Hepatocyte (in vitro differentiated cells): ENCODE measurements around the gene CAB39. TPM values are rescaled to one million over a fixed set of nuclear protein-coding genes. Genes with fewer than 3 reads are reported as not detected.

Experiments
- DNase-seq: peaks from one replicate; pipeline ENCODE4 v3.0.0-alpha.2; 2016; ENCODE audit warnings: low spot score
- H2AFZ ChIP-seq: fragments of 200-600 bp; sonication (generic); 2 replicates; pipeline ENCODE4 v1.6.0; 2016; ENCODE audit warnings: antibody characterized with exemption, mild to moderate bottlenecking
- H3K27ac ChIP-seq: fragments of 200-600 bp; sonication (generic); 2 replicates; pipeline ENCODE4 v1.5.1; 2016; ENCODE audit warnings: mild to moderate bottlenecking
- H3K27me3 ChIP-seq: fragments of 200-600 bp; sonication (generic); 2 replicates; pipeline ENCODE4 v1.6.1; 2016
- H3K36me3 ChIP-seq: fragments of 200-600 bp; sonication (generic); replicated peaks from 2 replicates; pipeline ENCODE4 v1.5.1; 2016; ENCODE audit warnings: low read depth; ENCODE audit not compliant: insufficient read depth
- H3K4me1 ChIP-seq: fragments of 200-600 bp; sonication (generic); 2 replicates; pipeline ENCODE4 v1.5.1; 2016; ENCODE audit warnings: mild to moderate bottlenecking, moderate library complexity; ENCODE audit not compliant: insufficient read depth
- H3K4me2 ChIP-seq: fragments of 200-600 bp; sonication (generic); 2 replicates; pipeline ENCODE4 v1.6.0; 2016
- H3K4me3 ChIP-seq: fragments of 200-600 bp; sonication (generic); 2 replicates; pipeline ENCODE4 v1.5.1; 2016; ENCODE audit warnings: mild to moderate bottlenecking
- H3K79me2 ChIP-seq: fragments of 200-600 bp; sonication (generic); 2 replicates; pipeline ENCODE4 v1.6.0; 2017; ENCODE audit warnings: mild to moderate bottlenecking
- H3K9me2 ChIP-seq: fragments of 200-600 bp; sonication (generic); replicated peaks from 2 replicates; pipeline ENCODE4 v1.6.0; 2017; ENCODE audit warnings: mild to moderate bottlenecking; ENCODE audit not compliant: insufficient read depth
- H3K9me3 ChIP-seq: fragments of 200-600 bp; sonication (generic); 2 replicates; pipeline ENCODE4 v1.5.1; 2016; ENCODE audit warnings: low read depth, mild to moderate bottlenecking
- H4K20me1 ChIP-seq: fragments of 200-600 bp; sonication (generic); 2 replicates; pipeline ENCODE4 v1.6.0; 2016; ENCODE audit warnings: mild to moderate bottlenecking; ENCODE audit not compliant: insufficient read depth, poor library complexity, severe bottlenecking
- CTCF ChIP-seq: fragments of 200-600 bp; sonication (generic); IDR thresholded peaks from 2 replicates; pipeline ENCODE4 v1.5.1; 2016; ENCODE audit warnings: antibody characterized with exemption, mild to moderate bottlenecking; ENCODE audit not compliant: poor library complexity
- EZH2 ChIP-seq: fragments of 200-600 bp; sonication (generic); IDR thresholded peaks from 2 replicates; pipeline ENCODE4 v1.6.1; 2016; ENCODE audit warnings: antibody characterized with exemption, mild to moderate bottlenecking, borderline replicate concordance
- EZH2phosphoT487 ChIP-seq: fragments of 200-600 bp; sonication (generic); IDR thresholded peaks from one replicate; pipeline ENCODE4 v1.6.1; 2018; ENCODE audit warnings: antibody characterized with exemption, mild to moderate bottlenecking, low read depth, moderate library complexity; ENCODE audit not compliant: unreplicated experiment, severe bottlenecking
- WGBS: methylation state at CpG from one replicate; pipeline ENCODE4 v1.1.6; 2016; ENCODE audit warnings: low lambda C conversion rate; ENCODE audit errors: missing lambda C conversion rate; 5-methylcytosine and 5-hydroxymethylcytosine counted together
- polyA plus RNA-seq: library from polyadenylated mRNA; unstranded; fragments of >200 nt; fragmentation: Nextera tagmentation; extraction: Ambion mirVana; gene quantifications from 2 replicates; pipeline ENCODE4 v1.2.1, GENCODE V29; 2016
- total RNA-seq: library from RNA; depleted of rRNA; stranded (reverse); fragments of >200 nt; gene quantifications from 2 replicates; pipeline ENCODE4 v1.2.3, GENCODE V29; 2014

Gene CAB39
- total and polyA plus RNA-seq, 2 experiments from 2014 or later, result 38.5 to 84.4 TPM

- Histone ChIP-seq H2AFZ (no peak overlapping the region), H3K9me2 (no peaks in the 10 kb centered on the region), H3K4me3 (no peak overlapping the region), H3K27ac (no peak overlapping the region), H4K20me1 (no peaks in the 10 kb centered on the region), H3K79me2 (no peaks in the 10 kb centered on the region), H3K4me2 (no peak overlapping the region), H3K9me3 (no peaks in the 10 kb centered on the region), H3K36me3 (no peaks in the 10 kb centered on the region), H3K27me3 (no peaks in the 10 kb centered on the region), H3K4me1 (peaks cover 10% of the 10 kb centered on the region)
- 81% methylated on average over 2 of the region's 2 CpGs for WGBS
- DNase-seq, result no peak
- TF ChIP-seq EZH2 (no peak), CTCF (no peak), EZH2phosphoT487 (no peak)
Observed at GRCh38 chr2:230688490-230688889, 24.2 kb upstream of the CAB39 start.

- H3K27ac ChIP-seq, result no peak overlapping the region
- H3K4me3 ChIP-seq, result no peak overlapping the region
- no peak overlapping the region for H2AFZ ChIP-seq
- H3K9me2 ChIP-seq, result no peaks in the 10 kb centered on the region
- no peaks in the 10 kb centered on the region for H3K79me2 ChIP-seq
- no peaks in the 10 kb centered on the region for H4K20me1 ChIP-seq
- H3K9me3 ChIP-seq, result no peaks in the 10 kb centered on the region
- 90% methylated on average over 9 of the region's 9 CpGs for WGBS
- no peaks in the 10 kb centered on the region for H3K27me3 ChIP-seq
- H3K4me1 ChIP-seq, result peaks cover 5% of the 10 kb centered on the region
- H3K4me2 ChIP-seq, result no peak overlapping the region
- TF ChIP-seq EZH2phosphoT487 (no peak), CTCF (no peak), EZH2 (no peak)
- no peak for DNase-seq
- no peaks in the 10 kb centered on the region for H3K36me3 ChIP-seq
Observed at GRCh38 chr2:230690439-230690838, 22.2 kb upstream of the CAB39 start.

- no peaks in the 10 kb centered on the region for H3K36me3 ChIP-seq
- 41% methylated on average over 4 of the region's 4 CpGs for WGBS
- H3K4me2 ChIP-seq, result no peak overlapping the region
- peak; percentile 54 for DNase-seq
- no peaks in the 10 kb centered on the region for H3K27me3 ChIP-seq
- no peak overlapping the region for H3K4me3 ChIP-seq
- TF ChIP-seq CTCF, result no peak
- TF ChIP-seq EZH2, result no peak
- TF ChIP-seq EZH2phosphoT487, result no peak
- H3K27ac ChIP-seq, result peak overlapping the region; percentile 61
- H4K20me1 ChIP-seq, result no peaks in the 10 kb centered on the region
- no peaks in the 10 kb centered on the region for H3K9me2 ChIP-seq
- H3K9me3 ChIP-seq, result no peaks in the 10 kb centered on the region
- no peak overlapping the region for H2AFZ ChIP-seq
- H3K79me2 ChIP-seq, result no peaks in the 10 kb centered on the region
- peaks cover 5% of the 10 kb centered on the region for H3K4me1 ChIP-seq
Observed at GRCh38 chr2:230691005-230691647, 21.5 kb upstream of the CAB39 start.
